ENCODE data around the gene TTC39C. TPM values are rescaled to one million over a fixed set of nuclear protein-coding genes. Genes with fewer than 3 reads are reported as not detected.

TTC39C gene
- total RNA-seq, 1 experiment from 2014 or later, result 24.7 TPM

- Histone ChIP-seq H3K9me3 (ENCODE audit: low read length) (no peaks in the 10 kb centered on the region), H3K27me3 (ENCODE audit: low read length) (no peaks in the 10 kb centered on the region), H3K79me2 (ENCODE audit: low read length) (no peaks in the 10 kb centered on the region), H3K9me2 (replicated peaks; ENCODE audit: low read length) (no peaks in the 10 kb centered on the region), H3F3A (ENCODE audit: low read length, unreplicated experiment) (no peaks in the 10 kb centered on the region), H3K4me3 (ENCODE audit: low read length) (no peak overlapping the region), H3K4me2 (ENCODE audit: low read length) (no peak overlapping the region), H3K4me1 (ENCODE audit: insufficient read depth, low read length) (no peaks in the 10 kb centered on the region), H3K9ac (ENCODE audit: low read length) (no peak overlapping the region), H2AFZ (ENCODE audit: low read length) (no peak overlapping the region), H4K20me1 (ENCODE audit: low read length) (no peaks in the 10 kb centered on the region), H3K27ac (ENCODE audit: low read length) (no peak overlapping the region), H3K36me3 (ENCODE audit: low read depth, low read length) (peaks cover 5% of the 10 kb centered on the region; the same call in 1 of the 2 replicates)
- ChIA-PET CTCF (no interaction called here), POLR2A (ENCODE audit: unreplicated experiment) (no interaction called here)
- TF ChIP-seq CTCF (conservative IDR thresholded peaks at IDR 0.05; ENCODE audit: low read depth, low read length) (no peak), EZH2phosphoT487 (IDR thresholded peaks at IDR 0.05; ENCODE audit: borderline replicate concordance, low read length) (no peak), EZH2 (IDR thresholded peaks at IDR 0.05; ENCODE audit: low read length, unreplicated experiment) (no peak)
- intact Hi-C loops (cut with micrococcal nuclease), result no loop called here
- BruUV-seq (replicated peaks), result no TSS peak
- DNase-seq (no peak), ATAC-seq (no peak)
These were observed 146.8 kb downstream of the TTC39C start for GRCh38 chr18:24161304-24161703.

- H3K27ac ChIP-seq (ENCODE audit: low read length), result no peak overlapping the region
- no peaks in the 10 kb centered on the region for H3K27me3 ChIP-seq (ENCODE audit: low read length)
- TF ChIP-seq EZH2 (IDR thresholded peaks at IDR 0.05; ENCODE audit: low read length, unreplicated experiment) (no peak), CTCF (conservative IDR thresholded peaks at IDR 0.05; ENCODE audit: low read depth, low read length) (no peak), EZH2phosphoT487 (IDR thresholded peaks at IDR 0.05; ENCODE audit: borderline replicate concordance, low read length) (no peak)
- CTCF ChIA-PET, result interaction anchor here (0.6 kb wide), 1 partner anchor 197 kb away, joined by 3 read pairs; no protein-coding TSS in a partner anchor
- no TSS peak for BruUV-seq (replicated peaks)
- H3K9me3 ChIP-seq (ENCODE audit: low read length), result no peaks in the 10 kb centered on the region
- no peaks in the 10 kb centered on the region for H4K20me1 ChIP-seq (ENCODE audit: low read length)
- H3K79me2 ChIP-seq (ENCODE audit: low read length), result no peaks in the 10 kb centered on the region
- POLR2A ChIA-PET (ENCODE audit: unreplicated experiment), result no interaction called here
- no peak overlapping the region for H3K9ac ChIP-seq (ENCODE audit: low read length)
- no peak for DNase-seq
- H3K4me1 ChIP-seq (ENCODE audit: insufficient read depth, low read length), result peaks cover under 1% of the 10 kb centered on the region; the same call in 1 of the 2 replicates
- H3K4me2 ChIP-seq (ENCODE audit: low read length), result no peak overlapping the region
- ATAC-seq, result no peak
- peaks cover 2% of the 10 kb centered on the region; the same call in 1 of the 2 replicates for H3K36me3 ChIP-seq (ENCODE audit: low read depth, low read length)
- H3F3A ChIP-seq (ENCODE audit: low read length, unreplicated experiment), result no peaks in the 10 kb centered on the region
- no peak overlapping the region for H2AFZ ChIP-seq (ENCODE audit: low read length)
- no peak overlapping the region for H3K4me3 ChIP-seq (ENCODE audit: low read length)
- H3K9me2 ChIP-seq (replicated peaks; ENCODE audit: low read length), result no peaks in the 10 kb centered on the region
- intact Hi-C loops (cut with micrococcal nuclease), result no loop called here
These were observed 153.9 kb downstream of the TTC39C start for GRCh38 chr18:24168496-24168895.

GRCh38 chr18:24170360-24170759, 155.8 kb downstream of the TTC39C start:
- Histone ChIP-seq H3K79me2 (ENCODE audit: low read length) (no peaks in the 10 kb centered on the region), H3K4me1 (ENCODE audit: insufficient read depth, low read length) (peaks cover 13% of the 10 kb centered on the region), H3K36me3 (ENCODE audit: low read depth, low read length) (no peaks in the 10 kb centered on the region), H3K9me2 (replicated peaks; ENCODE audit: low read length) (no peaks in the 10 kb centered on the region), H3F3A (ENCODE audit: low read length, unreplicated experiment) (no peaks in the 10 kb centered on the region), H2AFZ (ENCODE audit: low read length) (no peak overlapping the region), H3K4me3 (ENCODE audit: low read length) (no peak overlapping the region), H3K9ac (ENCODE audit: low read length) (no peak overlapping the region), H3K9me3 (ENCODE audit: low read length) (no peaks in the 10 kb centered on the region), H4K20me1 (ENCODE audit: low read length) (no peaks in the 10 kb centered on the region), H3K4me2 (ENCODE audit: low read length) (no peak overlapping the region), H3K27me3 (ENCODE audit: low read length) (no peaks in the 10 kb centered on the region), H3K27ac (ENCODE audit: low read length) (no peak overlapping the region)
- intact Hi-C loops (cut with micrococcal nuclease), result loop anchor here (5.0 kb wide), 2 partner anchors 47 to 62 kb away; no protein-coding TSS in a partner anchor
- ChIA-PET POLR2A (ENCODE audit: unreplicated experiment) (no interaction called here), CTCF (no interaction called here)
- TF ChIP-seq EZH2 (IDR thresholded peaks at IDR 0.05; ENCODE audit: low read length, unreplicated experiment), result no peak
- no peak for TF ChIP-seq EZH2phosphoT487 (IDR thresholded peaks at IDR 0.05; ENCODE audit: borderline replicate concordance, low read length)
- TF ChIP-seq CTCF (conservative IDR thresholded peaks at IDR 0.05; ENCODE audit: low read depth, low read length), result no peak
- ATAC-seq (no peak), DNase-seq (no peak)
- BruUV-seq (replicated peaks), result no TSS peak

Data from PC-3 (cell line).